Psoas muscle (tissue), 8 donors: ENCODE results near the gene PTPN22. TPM values are rescaled to one million over a fixed set of nuclear protein-coding genes. Genes with fewer than 3 reads are reported as not detected.

ENCODE experiments used
- ATAC-seq, 4 donors: fragments of 200-7000 bp; cut with Tn5 transposase; one replicate each; pipeline ENCODE4 v1.9.1; 2020; ENCODE audit warnings: moderate library complexity in 3 of 4, mild to moderate bottlenecking in 2 of 4
- DNase-seq, 2 donors: peaks; one replicate each; pipeline ENCODE4 v3.0.0-alpha.2; 2020
- H3K27ac ChIP-seq: fragments of 200-600 bp; one replicate; pipeline ENCODE4 v1.8.0; 2022
- H3K27me3 ChIP-seq, 3 donors: fragments of 200-600 bp in 1 of 3; one replicate each; pipeline versions ENCODE4 v1.6.1 to v1.8.0; 2013 to 2022; ENCODE audit warnings: low read length in 2 of 3, mild to moderate bottlenecking in 2 of 3, moderate library complexity in 1 of 3; ENCODE audit not compliant: insufficient read depth in 3 of 3
- H3K36me3 ChIP-seq, 2 donors: fragments of 200-600 bp in 1 of 2; one replicate each; pipeline versions ENCODE4 v1.6.1 to v1.8.0; 2013 to 2022; ENCODE audit warnings: low read depth in 1 of 2, mild to moderate bottlenecking in 1 of 2, moderate library complexity in 1 of 2; ENCODE audit not compliant: insufficient read depth in 1 of 2
- H3K4me1 ChIP-seq: fragments of 200-600 bp; one replicate; pipeline ENCODE4 v1.8.0; 2022
- H3K4me3 ChIP-seq: fragments of 200-600 bp; one replicate; pipeline ENCODE4 v1.8.0; 2022; ENCODE audit warnings: mild to moderate bottlenecking
- H3K9me3 ChIP-seq: fragments of 200-600 bp; one replicate; pipeline ENCODE4 v1.8.0; 2022
- CTCF ChIP-seq: fragments of 200-600 bp; IDR thresholded peaks from one replicate; pipeline ENCODE4 v1.8.0; 2022; ENCODE audit warnings: antibody characterized with exemption
- WGBS, 3 donors: extraction: QIAGEN DNeasy Blood & Tissue Kit; methylation state at CpG; one replicate each; pipeline versions ENCODE4 v1.1.6 to v1.1.7; 2013; 5-methylcytosine and 5-hydroxymethylcytosine counted together
- intact Hi-C, 2 donors: fragments of 100-400 bp; cut with DNase I; formaldehyde crosslinking; loops; one replicate each; pipeline versions ENCODE4 v1.11.0 to v1.14.2; 2022
- polyA plus RNA-seq, 3 donors: library from polyadenylated mRNA; stranded (reverse); fragments of 200-250 nt; gene quantifications; one replicate each; pipeline ENCODE4 v1.2.3, GENCODE V29; 2013
- total RNA-seq, 4 donors: library from RNA; stranded (reverse); fragmentation: NEBNext Ultra II Directional in 2 of 4; extraction: Animal tissue kit (Norgen Biotek cat#: 25700) in 2 of 4; gene quantifications; one replicate each; pipeline versions ENCODE4 v1.2.1 to v1.2.4, GENCODE V29; 2021 to 2023
- donor health status: healthy with polysubstance abuse.
- donor health status: DM: no; HTN: no; CAD: no; lungs with moderate emphysema.
- donor health status: Bipolar disorder and iron deficiency.
- donor health status: healthy.
- donor health status: DM: yes; HTN: yes; CAD: no.
- donor health status: DM: no; HTN: no; CAD: no.
- donor health status: DM: no; HTN: no; CAD: no.
- donor health status: DM: yes; HTN: yes; CAD: no.

Gene PTPN22
- total and polyA plus RNA-seq, 7 donors = 0.10 to 0.71 (median 0.39) TPM

- ATAC-seq (peak in 1 of 4 donors; percentile 58), DNase-seq (no peak)
- Histone ChIP-seq H3K36me3 (no peaks in the 10 kb centered on the region), H3K9me3 (no peaks in the 10 kb centered on the region), H3K4me1 (no peaks in the 10 kb centered on the region), H3K27me3 (no peaks in the 10 kb centered on the region), H3K4me3 (no peak overlapping the region), H3K27ac (no peak overlapping the region)
- intact Hi-C loops = loop anchor here (2.0 to 10.0 kb wide), 4 partner anchors 59 to 452 kb away; partner anchors contain the start of genes AP4B1 (in 1 of the 2) and DCLRE1B (in 1 of the 2)
- TF ChIP-seq CTCF = peak; percentile 60
- 16 to 20% (median 18%) methylated on average over 4 of the region's 4 CpGs for WGBS, 3 donors
Measured at GRCh38 chr1:113835686-113836290, 35.7 kb downstream of the PTPN22 start.

- Histone ChIP-seq H3K4me1 (no peaks in the 10 kb centered on the region), H3K36me3 (no peaks in the 10 kb centered on the region), H3K27ac (no peak overlapping the region), H3K27me3 (no peaks in the 10 kb centered on the region), H3K4me3 (no peak overlapping the region), H3K9me3 (no peaks in the 10 kb centered on the region)
- intact Hi-C loops = loop anchor here (5.0 to 10.0 kb wide), 4 partner anchors 60 to 453 kb away; no protein-coding TSS in a partner anchor
- no peak for TF ChIP-seq CTCF
- 95 to 98% (median 96%) methylated on average over 2 of the region's 2 CpGs for WGBS, 3 donors
- ATAC-seq = no peak
- no peak for DNase-seq
Measured at GRCh38 chr1:113834716-113835115, 36.8 kb downstream of the PTPN22 start.

- TF ChIP-seq CTCF = no peak
- Histone ChIP-seq H3K27me3 (no peaks in the 10 kb centered on the region), H3K27ac (no peak overlapping the region), H3K9me3 (no peaks in the 10 kb centered on the region), H3K4me3 (no peak overlapping the region), H3K4me1 (no peaks in the 10 kb centered on the region), H3K36me3 (no peaks in the 10 kb centered on the region)
- no peak for ATAC-seq
- intact Hi-C loops = loop anchor here in 1 of 2 donors (5.0 to 10.0 kb wide), 2 partner anchors 65 to 452 kb away; no protein-coding TSS in a partner anchor
- WGBS, 3 donors = 75 to 78% (median 77%) methylated on average over 3 of the region's 3 CpGs
- DNase-seq = no peak
Measured at GRCh38 chr1:113830039-113830438, 41.5 kb downstream of the PTPN22 start.

GRCh38 chr1:113821916-113822315 is 49.6 kb downstream of the PTPN22 start:
- no peaks in the 10 kb centered on the region for H3K36me3 ChIP-seq
- no peak overlapping the region for H3K4me3 ChIP-seq
- peaks cover 19% of the 10 kb centered on the region for H3K4me1 ChIP-seq
- H3K27me3 ChIP-seq = no peaks in the 10 kb centered on the region
- DNase-seq = no peak
- H3K9me3 ChIP-seq = no peaks in the 10 kb centered on the region
- TF ChIP-seq CTCF = no peak
- intact Hi-C loops = no loop called here
- no peak for ATAC-seq
- no peak overlapping the region for H3K27ac ChIP-seq
- 49 to 61% (median 59%) methylated on average over 1 of the region's 1 CpG for WGBS, 3 donors

DNA sequence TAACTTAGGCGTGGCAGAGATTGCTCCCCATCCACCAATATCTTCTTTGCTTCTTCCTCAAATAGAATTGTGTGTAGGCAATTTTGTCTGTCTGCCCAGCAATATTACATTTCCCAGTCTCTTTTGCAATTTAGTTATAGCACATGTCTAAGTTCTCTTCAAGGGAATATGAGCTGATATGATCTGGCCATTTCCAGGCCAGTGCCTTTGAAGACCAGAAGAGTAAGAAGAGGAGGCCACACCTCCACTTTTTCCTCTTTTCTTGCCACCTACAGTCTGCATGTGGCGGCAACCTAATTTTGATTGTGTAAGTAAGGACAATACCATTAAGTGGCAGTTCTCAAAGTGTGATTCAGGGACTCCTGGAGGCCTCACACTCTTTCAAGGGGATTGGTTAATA is 52.9 kb downstream of the PTPN22 start:
- ATAC-seq (peak in 3 of 4 donors; percentile 35 to 84 (median 75)), DNase-seq (no peak)
- 83 to 91% (median 89%) methylated on average over 2 of the region's 2 CpGs for WGBS, 3 donors
- no peak overlapping the region for H3K4me3 ChIP-seq
- peak overlapping the region; percentile 63 for H3K27ac ChIP-seq
- H3K27me3 ChIP-seq = no peaks in the 10 kb centered on the region
- no peaks in the 10 kb centered on the region for H3K9me3 ChIP-seq
- intact Hi-C loops = no loop called here
- no peak for TF ChIP-seq CTCF
- H3K4me1 ChIP-seq = peaks cover 19% of the 10 kb centered on the region
- no peaks in the 10 kb centered on the region for H3K36me3 ChIP-seq
